Cardiac muscle cell (in vitro differentiated cells and primary cell): ENCODE data around the gene SCARF2. TPM values are rescaled to one million over a fixed set of nuclear protein-coding genes. Genes with fewer than 3 reads are reported as not detected.

Experiments
- DNase-seq, 2 donors: peaks; one replicate each; pipeline versions ENCODE4 v3.0.0 to v3.0.0-alpha.2; 2010 to 2017; ENCODE audit warnings: low read depth in 1 of 2, low spot score in 1 of 2
- H3K27ac ChIP-seq: fragments of 200-600 bp; sonication (generic); 2 replicates; pipeline ENCODE4 v1.5.1; 2016
- H3K27me3 ChIP-seq: fragments of 200-600 bp; sonication (generic); 2 replicates; pipeline ENCODE4 v1.6.0; 2016; ENCODE audit warnings: control low read depth
- H3K36me3 ChIP-seq: fragments of 200-600 bp; sonication (generic); 2 replicates; pipeline ENCODE4 v1.5.1; 2016; ENCODE audit warnings: control low read depth
- H3K4me1 ChIP-seq: fragments of 200-600 bp; sonication (generic); 2 replicates; pipeline ENCODE4 v1.8.1; 2017; ENCODE audit warnings: low read depth, mild to moderate bottlenecking, mixed run types
- H3K4me3 ChIP-seq: fragments of 200-600 bp; sonication (generic); 2 replicates; pipeline ENCODE4 v1.5.1; 2016; ENCODE audit warnings: mild to moderate bottlenecking
- H3K9me3 ChIP-seq: fragments of 200-600 bp; sonication (generic); 2 replicates; pipeline ENCODE4 v1.5.1; 2017; ENCODE audit warnings: low read depth, mild to moderate bottlenecking, control low read depth
- polyA plus RNA-seq: library from polyadenylated mRNA; unstranded; fragments of >200 nt; fragmentation: Nextera tagmentation; extraction: Ambion mirVana; gene quantifications from 2 replicates; pipeline ENCODE4 v1.2.1, GENCODE V29; 2016
- total RNA-seq: library from RNA; depleted of rRNA; stranded (reverse); fragments of >200 nt; gene quantifications from 2 replicates; pipeline ENCODE4 v1.2.3, GENCODE V29; 2016
- TF ChIP-seq, protein P1 (sequence below): IDR thresholded peaks from 2 replicates; pipeline ENCODE4 v1.5.1; 2012; ENCODE audit warnings: low read depth, mild to moderate bottlenecking, low read length

The SCARF2 gene
- total and polyA plus RNA-seq, 2 experiments from 2014 or later: 38.0 to 66.1 TPM

DNA sequence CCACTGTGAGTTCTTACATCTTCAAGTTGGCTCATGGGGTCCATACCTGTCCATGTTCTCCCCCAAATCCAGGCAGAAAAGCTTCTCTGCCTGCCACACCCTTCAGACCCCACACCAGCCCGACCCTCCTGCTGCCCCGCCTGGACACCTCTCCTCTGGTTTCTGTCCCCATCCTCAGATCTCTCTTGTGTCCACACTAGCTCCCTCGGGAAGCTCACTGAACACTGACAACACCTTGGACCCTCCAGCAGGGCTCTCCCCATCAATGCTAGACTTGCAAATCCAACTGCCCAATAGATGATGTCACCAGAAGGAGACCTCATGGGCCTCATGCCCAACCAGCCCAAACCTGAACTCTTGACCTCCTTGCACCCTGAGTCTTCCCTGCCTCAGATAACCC lies 2.9 kb downstream of the SCARF2 start:
- Histone ChIP-seq H3K36me3 (no peaks in the 10 kb centered on the region), H3K27me3 (peaks cover 44% of the 10 kb centered on the region), H3K27ac (no peak overlapping the region), H3K9me3 (no peaks in the 10 kb centered on the region), H3K4me3 (no peak overlapping the region), H3K4me1 (peaks cover 14% of the 10 kb centered on the region)
- TF ChIP-seq, protein P1, sequence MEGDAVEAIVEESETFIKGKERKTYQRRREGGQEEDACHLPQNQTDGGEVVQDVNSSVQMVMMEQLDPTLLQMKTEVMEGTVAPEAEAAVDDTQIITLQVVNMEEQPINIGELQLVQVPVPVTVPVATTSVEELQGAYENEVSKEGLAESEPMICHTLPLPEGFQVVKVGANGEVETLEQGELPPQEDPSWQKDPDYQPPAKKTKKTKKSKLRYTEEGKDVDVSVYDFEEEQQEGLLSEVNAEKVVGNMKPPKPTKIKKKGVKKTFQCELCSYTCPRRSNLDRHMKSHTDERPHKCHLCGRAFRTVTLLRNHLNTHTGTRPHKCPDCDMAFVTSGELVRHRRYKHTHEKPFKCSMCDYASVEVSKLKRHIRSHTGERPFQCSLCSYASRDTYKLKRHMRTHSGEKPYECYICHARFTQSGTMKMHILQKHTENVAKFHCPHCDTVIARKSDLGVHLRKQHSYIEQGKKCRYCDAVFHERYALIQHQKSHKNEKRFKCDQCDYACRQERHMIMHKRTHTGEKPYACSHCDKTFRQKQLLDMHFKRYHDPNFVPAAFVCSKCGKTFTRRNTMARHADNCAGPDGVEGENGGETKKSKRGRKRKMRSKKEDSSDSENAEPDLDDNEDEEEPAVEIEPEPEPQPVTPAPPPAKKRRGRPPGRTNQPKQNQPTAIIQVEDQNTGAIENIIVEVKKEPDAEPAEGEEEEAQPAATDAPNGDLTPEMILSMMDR: no peak
- no peak for DNase-seq

DNA sequence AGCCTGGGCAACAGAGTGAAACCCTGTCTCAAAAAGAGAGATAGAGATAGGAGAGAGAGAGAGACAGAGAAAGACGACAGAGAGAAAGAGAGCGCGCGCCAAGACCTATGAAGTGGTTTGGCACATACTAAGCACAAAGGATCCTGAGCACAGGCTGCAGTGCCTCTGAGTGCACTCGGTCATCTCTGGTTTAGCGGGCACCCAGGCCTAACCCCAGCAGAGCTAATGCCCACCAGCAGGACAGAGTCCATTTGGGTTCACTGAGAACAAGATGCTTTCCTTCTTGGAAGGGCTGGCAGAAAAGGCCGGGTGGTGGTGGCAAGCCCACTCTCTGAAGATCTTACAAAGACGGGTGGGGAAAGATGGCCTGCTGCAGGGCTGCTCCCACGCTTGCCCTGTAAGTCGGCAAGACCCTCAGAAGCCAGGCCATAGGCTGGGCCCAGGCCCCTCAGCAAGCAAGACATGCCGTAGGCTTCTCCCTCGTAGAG lies 3.3 kb downstream of the SCARF2 start:
- Histone ChIP-seq H3K4me1 (peaks cover 14% of the 10 kb centered on the region), H3K9me3 (no peaks in the 10 kb centered on the region), H3K36me3 (no peaks in the 10 kb centered on the region), H3K27ac (no peak overlapping the region), H3K27me3 (peaks cover 48% of the 10 kb centered on the region), H3K4me3 (no peak overlapping the region)
- DNase-seq: no peak
- TF ChIP-seq, protein P1: no peak

DNA sequence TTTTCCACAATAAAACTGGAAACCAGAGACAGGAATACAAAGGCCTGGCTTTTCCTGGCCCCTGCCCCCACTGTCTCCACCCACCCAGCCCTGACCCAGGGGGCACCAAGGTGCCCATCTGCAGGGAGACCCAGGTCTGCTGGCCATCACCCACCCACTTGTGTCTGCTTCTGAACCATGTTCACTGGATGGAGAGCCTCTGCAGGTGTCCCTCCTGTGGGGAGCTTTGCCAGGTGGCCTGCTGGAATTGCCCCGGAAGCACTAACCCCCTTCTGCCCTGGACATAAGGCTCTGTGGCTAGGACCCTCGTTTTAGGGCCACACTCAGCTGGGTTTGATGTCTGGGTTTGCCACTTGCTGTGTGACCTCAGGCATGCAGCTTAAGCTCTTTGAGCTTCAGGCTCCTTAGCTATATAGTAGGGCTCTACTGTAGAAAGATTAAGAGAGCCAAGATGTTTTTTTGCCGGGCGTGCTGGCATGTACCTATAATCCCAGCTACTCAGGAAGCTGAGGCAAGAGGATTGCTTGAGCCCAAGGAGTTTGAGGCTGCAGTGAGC lies 3.9 kb downstream of the SCARF2 start:
- H3K4me1 ChIP-seq: peaks cover 14% of the 10 kb centered on the region
- H3K27me3 ChIP-seq: peaks cover 54% of the 10 kb centered on the region

DNA sequence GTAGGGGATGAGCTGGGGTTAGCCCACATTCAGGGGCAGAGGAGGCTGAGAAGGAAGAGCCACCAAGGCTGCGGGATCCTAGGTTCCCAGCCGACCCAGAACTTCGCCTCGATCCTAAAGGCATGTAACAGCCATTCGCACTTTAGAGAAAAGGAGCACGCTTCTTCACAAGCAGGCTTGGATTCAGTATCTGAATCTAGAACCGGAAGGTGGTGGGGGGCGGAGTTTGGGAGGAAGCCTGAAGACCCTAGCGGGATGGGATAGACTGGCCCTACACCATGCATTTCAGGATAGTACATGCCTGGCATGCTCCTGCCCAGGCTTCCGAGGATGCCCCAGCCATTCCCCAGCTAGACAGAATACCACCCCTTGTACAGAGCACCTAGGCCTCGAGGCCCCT lies 4.4 kb downstream of the SCARF2 start:
- TF ChIP-seq, protein P1: no peak
- peaks cover 55% of the 10 kb centered on the region for H3K27me3 ChIP-seq
- no peak overlapping the region for H3K27ac ChIP-seq
- peaks cover 10% of the 10 kb centered on the region for H3K4me1 ChIP-seq
- H3K36me3 ChIP-seq: no peaks in the 10 kb centered on the region
- no peak overlapping the region for H3K4me3 ChIP-seq
- DNase-seq: no peak
- H3K9me3 ChIP-seq: no peaks in the 10 kb centered on the region

More for the DNA sequence above, 3.9 kb downstream of the SCARF2 start:
- no peak overlapping the region for H3K27ac ChIP-seq
- H3K9me3 ChIP-seq: no peaks in the 10 kb centered on the region
- no peak for DNase-seq
- H3K36me3 ChIP-seq: no peaks in the 10 kb centered on the region
- no peak overlapping the region for H3K4me3 ChIP-seq
- TF ChIP-seq, protein P1: no peak

DNA sequence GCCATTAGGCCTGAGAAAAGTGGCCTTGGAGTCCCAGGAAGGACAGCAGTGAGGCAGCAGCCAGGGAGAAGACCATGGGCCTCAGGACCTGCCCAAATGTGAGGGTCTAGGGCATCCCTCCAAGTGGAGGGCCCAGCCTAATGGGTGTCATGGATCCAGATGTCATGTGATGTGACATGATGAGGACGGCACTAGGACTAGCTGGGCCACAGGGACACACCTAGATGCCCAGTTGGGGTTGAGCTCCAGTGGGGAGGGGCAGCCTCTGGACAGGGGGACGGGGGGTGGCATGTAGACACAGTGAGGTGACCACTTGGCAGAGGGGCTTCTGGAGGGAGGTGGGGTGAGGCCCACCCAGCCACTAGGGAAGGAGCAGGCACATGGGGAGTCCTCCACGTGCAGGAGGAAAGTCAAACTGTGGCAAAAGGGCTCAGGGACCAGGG lies 5.4 kb downstream of the SCARF2 start:
- Histone ChIP-seq H3K27me3 (peaks cover 55% of the 10 kb centered on the region), H3K9me3 (no peaks in the 10 kb centered on the region), H3K4me1 (peaks cover 7% of the 10 kb centered on the region), H3K36me3 (no peaks in the 10 kb centered on the region), H3K4me3 (no peak overlapping the region), H3K27ac (no peak overlapping the region)
- no peak for DNase-seq
- TF ChIP-seq, protein P1: no peak
